ENCODE results near the gene ASB10.

ASB10 gene

DNA sequence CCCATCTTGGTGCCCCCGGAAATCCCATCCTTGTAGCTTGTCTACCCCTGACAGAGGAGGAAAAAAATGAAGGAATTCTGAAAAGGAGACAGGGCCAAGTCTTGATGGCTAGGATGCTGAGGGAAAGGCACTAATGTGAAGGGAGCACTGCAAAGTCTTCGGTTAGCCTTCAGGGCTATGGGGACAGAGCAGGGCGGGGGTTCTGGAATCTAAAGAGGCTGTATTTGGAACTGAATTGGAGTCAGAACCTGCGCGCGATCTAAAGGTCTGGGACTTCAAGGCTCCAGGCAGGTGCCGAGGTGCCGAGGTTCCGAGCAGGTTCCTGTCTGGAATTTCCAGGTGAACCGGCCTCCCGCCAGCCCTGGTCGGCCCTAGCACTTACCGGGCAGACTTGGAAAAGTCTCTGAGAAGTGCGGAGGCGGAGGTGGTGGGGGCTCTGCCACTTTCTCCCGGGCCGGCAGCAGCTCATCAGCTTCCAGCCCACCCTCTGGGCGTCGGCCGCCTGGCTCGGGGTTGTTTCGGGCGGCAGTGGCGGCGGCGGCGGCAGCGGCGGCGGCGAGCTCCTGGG lies 20.3 kb downstream of the ASB10 start:
- DNase-seq = no peak

DNA sequence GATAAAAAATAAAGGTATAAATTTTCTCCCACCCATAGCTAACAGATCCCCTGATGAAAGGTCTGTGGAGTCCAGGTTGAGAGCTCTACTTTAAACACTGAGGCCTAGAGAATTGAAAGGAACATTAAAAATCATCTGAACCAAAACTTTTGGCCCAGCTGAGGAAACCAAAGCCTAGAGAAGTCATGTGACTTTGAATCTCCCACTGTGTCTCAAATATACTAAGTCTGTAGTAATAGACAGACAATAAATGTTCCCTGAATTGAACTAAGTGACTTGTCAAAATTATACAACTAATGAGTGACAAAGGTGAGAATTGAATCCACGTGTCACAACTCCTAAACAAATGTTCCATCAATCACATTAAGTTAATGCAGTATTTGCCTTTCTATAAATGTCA lies 25.3 kb downstream of the ASB10 start:
- DNase-seq = no peak

DNA sequence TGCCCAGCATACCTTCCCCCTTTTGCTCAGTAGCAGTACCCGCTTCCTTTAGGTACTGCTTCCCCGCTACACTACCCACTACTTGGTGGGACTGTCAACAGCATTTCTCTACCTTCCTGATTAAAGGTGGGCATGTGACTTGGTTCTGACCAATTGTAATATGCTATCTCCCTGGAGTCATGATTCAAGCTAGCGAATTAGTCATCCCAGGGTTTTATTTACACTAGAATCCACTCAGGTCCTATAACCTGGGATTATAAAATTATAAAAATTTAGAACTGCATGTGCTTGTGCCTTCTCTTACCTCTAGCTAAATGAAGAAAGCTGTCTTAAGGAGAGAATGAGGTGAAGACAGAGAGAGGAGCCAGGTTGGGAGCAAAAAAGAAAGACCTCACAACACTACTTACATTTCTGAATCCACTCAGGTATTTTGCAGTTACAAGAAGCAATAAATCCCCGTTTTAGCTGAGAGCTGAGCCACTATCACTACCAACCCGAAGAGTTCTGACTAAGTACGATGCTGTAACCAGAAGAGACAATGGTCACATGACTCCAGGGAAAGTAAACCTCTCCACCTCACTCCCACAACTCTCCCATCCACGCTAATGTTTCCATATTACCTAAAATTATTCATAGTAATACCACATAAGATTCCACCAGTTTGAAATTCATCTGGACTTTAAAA lies 29.3 kb downstream of the ASB10 start:
- no peak for DNase-seq

DNA sequence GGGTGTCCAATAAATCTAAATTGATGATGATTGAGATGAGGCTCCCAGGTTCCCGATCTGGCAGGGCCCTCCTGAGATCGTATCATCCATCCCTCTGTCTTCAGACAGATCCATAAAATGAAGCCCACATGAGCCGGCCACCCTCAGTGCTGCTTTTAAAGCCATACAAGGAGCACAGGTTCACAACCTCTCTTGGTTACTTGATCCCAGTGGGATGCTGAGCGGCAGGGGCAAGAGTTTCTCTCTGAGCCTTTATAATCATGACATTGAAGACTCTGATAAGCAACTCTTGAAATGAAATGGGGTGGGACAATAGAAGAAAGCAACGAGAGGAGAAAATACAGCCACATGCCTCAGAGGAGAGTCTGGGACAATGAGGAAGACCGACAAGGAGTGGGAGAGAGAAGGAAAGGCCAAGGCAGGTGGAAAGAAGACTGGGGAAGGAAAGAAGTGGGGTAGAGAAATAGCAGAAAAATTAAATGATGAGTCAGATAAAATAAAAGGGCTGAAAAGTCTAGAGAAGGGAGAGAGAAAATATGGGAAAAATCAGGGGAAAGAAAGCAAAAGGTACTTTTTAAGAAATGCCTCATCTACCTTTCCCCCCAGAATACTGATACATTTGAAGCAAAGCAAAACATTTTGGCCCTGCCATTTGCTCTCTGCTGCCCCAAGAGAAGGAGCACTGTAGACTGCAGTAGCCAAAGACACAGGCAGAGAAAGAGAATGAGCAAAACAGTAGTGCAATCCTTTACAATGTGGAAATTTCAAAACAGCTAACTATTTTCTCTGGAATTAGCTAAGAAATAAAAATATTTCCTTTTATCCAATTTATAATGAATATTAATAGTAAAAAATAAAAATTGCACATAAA lies 34.2 kb downstream of the ASB10 start:
- no peak for DNase-seq

DNA sequence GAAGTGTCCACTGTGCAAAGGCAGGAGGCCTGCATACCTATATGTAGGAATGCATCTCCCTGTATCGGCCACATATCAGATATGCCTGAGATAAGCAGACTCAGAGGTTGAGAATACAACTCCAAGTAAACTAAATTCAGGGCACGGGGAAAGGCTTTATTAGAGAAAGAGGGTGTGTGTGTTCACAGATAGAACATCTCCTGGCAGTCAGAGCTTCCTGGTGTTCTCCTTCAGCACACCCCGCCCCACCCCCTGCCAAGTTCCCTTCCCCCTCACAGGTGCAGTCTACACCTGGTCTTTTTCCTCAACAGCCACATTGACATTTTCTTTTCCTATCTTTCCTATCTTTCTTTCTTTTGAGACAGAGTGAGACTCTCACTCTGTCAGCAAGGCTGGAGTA lies 36.7 kb downstream of the ASB10 start:
- DNase-seq = no peak

DNA sequence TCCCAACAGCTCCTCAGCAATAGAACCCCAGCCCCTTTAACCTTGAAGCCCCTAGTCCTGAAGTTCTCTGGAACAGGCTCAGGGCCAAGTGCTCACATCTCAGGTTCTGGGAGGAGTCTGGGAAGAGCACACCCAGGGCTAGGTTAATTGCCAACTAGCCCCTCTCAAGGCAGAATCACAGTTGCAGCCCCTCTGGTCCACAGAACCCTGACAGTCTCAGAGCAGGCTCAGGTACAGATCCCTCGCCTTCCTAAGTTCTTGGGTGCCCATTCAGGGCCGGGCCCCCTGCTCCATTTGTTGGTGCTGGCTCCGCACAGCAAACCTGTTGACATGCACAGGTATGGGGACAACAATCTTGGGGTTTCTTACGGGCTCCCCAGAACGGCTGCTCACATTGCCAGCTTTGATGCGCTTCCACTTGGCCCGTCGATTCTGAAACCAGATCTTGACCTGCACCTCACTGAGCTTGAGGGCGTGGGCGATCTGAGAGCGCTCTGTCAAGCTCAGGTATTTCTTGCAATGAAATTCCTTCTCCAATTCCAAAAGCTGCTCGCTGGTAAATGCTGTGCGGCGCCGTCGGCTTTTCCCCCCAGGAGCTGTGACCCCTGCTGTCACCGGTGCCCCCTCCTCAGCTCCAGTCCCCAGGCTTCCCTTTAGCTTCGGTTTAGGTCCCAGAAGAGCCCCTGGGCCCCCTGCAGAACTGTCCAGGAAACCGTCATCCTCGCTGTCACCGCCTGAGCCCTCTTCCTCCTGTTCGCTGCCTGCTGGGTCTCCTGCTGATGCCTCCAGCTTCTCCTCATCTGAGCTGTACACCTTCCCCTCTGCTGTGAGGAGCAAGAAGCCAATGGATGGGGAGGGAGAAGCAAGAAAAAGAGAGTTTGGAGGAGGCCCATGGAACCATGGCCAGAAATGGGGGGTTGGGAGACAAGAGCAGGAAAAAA lies 38.5 kb downstream of the ASB10 start:
- no peak for DNase-seq

DNA sequence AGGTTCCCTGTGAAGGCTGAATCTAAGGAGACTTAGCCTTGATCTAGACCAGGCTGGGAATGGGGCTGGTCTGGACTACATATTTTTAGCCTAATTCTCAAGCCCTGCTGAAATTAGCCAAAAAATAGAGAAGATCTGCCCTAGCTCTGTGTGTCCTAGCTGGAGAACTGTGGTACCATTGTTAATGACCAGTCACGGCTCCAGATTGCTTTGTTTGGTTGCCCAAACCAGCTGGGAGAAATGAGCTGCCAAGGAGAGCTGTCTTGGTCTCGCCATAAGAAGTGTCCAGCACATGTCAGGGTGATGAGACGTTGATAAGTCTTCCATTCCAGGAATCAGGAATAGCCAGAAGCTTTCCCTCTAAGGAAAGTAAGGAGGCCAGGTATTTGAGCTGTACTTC lies 40.3 kb downstream of the ASB10 start:
- no peak for DNase-seq

DNA sequence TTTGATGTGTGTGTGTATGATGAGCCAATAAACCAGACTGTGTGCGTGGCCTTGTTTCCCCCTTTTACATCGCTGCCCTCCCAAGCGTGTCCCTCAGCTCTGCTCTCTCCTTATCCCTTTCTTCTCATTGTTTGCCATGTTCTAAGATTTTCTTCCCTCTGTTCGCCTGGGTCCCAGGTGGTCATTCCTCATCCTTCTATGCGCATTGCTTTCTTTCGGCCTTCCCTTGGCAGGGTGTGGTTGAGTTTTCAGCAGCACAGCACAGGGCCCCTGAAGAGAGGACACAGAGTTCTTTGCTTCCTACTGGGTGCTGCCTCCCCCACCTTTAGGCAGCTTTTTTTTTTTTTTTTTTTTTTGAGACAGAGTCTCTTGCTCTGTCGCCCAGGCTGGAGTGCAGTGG lies 42.7 kb downstream of the ASB10 start:
- no peak for DNase-seq

DNA sequence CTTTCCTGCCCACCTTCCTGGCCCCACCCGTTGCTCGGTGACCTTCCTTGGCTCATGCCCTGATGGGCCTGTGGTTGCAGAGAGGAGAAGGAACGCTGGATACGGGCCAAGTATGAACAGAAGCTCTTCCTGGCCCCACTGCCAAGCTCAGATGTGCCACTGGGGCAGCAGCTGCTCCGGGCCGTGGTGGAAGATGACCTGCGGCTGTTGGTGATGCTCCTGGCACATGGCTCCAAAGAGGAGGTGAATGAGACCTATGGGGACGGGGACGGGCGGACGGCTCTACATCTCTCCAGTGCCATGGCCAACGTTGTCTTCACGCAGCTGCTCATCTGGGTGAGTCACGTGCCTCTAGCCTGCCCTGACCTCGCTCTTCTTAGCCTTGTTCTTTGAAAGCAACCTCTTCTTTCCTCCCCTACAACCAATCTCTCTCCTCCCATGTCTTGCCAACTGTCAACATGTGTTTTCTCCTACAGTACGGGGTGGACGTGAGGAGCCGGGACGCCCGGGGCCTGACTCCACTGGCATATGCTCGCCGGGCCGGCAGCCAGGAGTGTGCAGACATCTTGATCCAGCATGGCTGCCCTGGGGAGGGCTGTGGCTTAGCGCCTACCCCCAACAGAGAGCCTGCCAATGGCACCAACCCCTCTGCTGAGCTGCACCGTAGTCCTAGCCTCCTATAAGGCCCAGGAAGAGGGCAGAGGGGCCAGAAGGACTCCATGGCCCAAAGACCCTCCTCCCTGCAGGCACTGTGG lies 43.6 kb downstream of the ASB10 start:
- DNase-seq = no peak

DNA sequence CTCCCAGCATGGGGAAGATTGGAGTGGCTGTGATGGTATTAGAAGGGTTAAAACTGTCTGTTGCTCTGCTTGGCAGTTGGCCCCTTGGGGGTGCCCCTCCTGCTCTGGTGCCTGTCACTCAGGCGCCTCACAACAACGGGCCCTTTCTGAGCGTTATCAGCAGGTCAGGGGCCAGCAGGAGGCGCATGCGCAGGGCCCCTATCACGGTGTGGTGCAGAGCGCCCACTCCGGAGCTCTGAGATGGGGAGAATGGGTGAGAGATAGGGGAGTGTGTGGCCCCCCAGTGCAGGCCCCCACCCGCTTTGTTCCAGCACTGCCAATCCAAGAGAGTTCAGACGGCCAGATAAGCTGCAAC lies 44.4 kb downstream of the ASB10 start:
- DNase-seq = no peak

DNA sequence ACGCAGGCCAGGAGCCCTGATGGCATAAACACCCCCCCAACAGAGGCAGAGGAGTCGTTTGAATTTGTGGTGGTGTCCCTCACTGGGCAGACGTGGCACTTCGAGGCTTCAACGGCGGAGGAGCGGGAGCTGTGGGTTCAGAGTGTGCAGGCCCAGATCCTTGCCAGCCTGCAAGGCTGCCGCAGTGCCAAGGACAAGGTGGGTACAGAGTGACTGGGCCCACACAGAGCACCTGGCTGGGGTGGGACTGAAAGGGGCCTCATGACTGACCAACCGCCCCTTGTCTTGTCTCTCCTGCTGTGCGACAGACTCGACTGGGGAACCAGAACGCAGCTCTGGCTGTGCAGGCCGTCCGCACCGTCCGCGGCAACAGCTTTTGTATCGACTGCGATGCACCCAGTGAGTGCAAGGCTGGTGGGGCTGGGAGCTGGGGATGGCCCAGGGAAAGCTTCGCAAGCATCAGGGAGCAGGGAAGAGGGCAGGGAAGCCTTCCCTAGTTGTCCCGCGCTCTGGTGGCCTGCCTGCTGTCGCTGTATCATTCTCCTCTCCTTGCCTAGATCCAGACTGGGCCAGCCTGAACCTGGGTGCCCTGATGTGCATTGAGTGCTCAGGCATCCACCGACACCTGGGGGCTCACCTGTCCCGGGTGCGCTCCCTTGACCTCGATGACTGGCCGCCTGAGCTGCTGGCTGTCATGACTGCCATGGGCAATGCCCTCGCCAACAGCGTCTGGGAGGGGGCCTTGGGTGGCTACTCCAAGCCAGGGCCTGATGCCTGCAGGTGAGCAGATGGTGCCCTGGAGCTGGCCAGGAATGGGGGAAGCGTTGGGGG lies 45.0 kb downstream of the ASB10 start:
- DNase-seq = no peak

DNA sequence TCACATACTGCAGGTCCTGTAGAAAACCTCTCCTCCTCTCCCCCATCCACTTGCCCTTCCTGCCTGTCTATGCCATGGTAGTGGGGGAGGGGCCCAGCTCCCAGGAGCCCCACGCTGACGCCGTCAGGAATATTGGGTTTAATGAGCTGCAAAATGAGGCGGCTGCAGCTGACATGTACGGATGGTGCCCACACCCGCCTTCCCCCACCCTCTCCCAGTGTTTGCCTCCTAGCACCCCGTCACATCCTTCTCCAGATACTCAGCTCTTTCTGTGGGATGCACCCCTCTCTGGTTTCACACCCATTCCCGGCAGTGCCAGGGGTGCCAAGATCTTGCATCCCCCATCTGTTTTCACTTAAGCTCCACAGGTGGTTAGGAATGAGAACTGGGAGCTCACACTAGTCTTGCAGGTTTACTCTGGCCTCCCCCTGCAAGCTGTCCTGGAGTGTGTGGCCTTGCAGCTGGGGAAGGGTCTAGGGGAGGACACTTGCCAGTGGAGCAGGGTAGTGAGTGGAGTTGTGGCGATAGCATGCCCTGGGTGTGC lies 45.7 kb downstream of the ASB10 start:
- DNase-seq = no peak

DNA sequence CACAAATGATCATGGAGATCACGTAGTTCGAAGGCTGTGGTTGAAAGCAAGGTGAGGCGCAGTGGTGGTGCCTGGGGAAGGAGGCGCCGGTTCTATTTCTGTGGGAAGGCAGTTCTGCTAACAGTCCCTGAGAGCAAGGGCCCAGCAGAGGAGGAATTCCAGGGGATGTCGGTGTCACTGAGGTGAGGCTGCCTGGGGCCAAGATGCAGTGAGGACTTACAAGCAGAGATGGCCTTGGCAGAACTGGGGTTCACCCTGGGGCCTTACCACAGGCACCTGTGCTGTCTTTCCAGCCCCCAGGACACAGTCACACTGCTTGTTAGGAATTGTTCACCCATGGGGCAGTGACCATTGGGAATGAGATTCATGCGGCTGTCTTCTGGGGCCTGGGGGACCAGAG lies 46.2 kb downstream of the ASB10 start:
- DNase-seq = no peak

DNA sequence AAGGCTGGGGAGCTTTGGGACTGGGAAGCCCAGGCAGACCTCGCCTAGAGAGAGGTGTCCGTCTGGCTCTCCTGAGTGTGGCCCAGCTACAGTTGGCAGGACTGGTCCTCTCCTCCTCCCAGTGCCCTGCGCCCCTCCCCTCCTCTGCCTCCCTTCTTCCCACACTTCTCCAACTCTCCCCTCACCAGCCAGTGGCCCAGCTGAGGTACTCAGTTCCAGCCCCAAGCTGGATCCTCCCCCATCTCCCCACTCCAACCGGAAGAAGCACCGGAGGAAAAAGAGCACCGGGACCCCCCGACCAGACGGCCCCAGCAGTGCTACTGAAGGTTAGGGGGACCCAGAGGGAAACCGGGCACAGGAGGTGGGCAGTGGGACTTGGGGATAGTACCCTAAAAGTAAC lies 47.3 kb downstream of the ASB10 start:
- no peak for DNase-seq

DNA sequence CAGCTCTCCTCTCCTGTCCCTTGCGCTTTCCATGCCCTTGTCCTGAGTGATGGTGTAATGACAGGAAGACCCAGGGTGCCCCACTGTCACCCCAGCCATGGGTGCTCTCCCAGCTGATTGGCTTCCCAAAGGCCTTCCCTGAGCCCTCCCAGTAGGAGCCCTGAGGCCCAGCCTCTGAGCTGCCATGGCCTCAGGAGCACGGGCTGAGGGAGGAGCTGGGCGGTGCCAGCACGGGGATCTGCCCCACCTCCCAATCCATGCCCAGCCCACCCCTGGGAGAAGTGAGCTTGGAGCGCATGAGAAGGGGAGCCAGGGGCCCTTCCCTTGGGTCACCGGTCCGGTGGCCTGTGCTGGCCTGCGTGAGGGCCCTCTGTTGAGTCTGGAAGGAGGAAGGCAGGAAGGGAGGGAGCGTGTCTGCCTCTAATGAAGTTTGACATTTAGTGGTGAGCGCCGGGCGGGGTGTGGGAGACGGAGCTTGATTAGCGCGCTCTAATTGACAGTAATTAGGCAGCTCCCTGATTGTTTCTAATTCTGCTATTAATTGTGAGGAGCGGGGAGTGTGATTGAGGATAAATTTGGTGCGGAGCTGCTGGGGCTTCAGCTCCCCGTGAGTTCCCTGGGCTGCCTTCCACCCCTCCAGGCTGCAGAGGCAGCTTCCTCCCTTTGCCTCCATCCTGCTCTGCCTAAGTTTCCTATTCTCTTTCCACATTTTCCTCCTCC lies 47.8 kb downstream of the ASB10 start:
- no peak for DNase-seq

DNA sequence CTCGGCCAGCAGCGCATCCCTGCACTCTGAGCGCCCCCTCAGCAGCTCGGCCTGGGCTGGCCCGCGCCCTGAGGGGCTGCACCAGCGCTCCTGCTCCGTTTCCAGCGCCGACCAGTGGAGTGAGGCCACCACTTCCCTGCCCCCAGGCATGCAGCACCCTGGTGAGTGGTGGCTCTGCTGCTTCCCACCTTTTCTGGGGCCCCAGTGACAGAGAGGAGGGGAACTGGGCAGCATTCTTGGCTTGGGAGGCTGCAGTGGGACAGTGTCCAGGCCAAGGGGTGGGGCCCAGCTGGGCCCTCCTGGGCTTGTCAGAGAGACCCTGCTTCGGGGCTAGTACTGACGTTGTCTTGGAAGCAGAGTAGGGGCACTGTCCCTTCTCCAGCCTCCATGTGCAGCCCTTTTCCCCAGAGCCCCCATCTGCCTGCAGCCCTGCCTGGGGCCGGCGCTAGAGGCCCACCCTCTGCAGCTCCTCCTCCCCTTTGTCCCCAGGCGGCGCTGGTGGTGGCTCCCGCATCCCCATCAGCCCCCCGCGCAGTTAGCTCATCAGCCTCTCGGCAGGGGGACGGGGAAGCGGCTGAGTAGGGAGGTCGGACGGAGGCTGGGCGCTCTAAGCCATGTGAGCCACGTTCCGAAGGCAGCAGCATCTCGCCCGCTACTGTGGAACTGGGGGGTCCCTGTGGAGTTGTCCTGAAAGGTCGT lies 48.7 kb downstream of the ASB10 start:
- DNase-seq = no peak

DNA sequence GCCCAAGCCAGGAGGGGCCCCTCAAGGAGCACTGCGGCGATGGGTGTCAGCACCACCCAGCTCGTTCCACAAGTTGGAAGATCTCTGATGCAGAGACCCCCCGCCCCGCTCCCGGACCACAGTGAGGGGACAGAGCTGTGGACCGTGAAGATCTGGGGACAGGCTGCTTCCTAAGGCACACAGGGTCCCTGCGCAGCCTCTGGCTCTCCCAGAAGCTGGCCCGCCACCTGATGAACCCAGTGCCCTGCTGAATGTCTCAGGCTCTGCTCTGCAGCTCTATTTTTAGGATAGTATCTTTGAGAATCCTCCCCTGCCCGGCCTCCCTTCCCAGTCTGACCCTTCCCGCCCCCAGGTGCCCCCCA lies 49.3 kb downstream of the ASB10 start:
- no peak for DNase-seq

DNA sequence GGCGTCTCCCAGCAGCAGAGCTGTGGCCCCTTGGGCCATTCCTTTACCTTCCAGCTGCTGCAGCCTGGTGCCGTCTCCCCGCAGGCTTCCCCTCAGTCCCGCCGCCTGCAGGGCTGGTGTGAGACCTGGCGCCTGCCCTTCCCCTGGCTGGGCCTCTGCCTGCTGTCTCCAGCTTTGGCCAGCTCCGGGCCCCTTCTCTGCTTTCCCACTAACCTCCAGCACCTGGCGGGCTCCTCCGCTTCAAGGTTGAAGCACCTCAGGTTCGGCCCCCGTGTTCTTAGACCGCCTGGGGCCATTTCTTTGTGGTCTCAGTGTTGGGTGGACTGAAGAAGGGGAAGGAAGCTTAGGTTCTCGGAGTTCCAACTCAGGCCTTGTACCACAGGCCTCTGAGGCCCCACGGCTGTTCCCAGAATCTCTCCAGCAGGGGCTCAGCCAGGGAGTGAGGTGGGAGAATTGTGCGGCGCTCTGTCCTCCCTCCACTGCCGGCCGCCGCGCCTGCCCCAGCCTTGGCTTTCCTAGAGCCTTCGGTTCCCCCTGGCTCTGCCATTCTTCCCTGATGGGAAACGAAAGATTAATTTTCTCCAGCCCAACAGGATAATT lies 49.9 kb downstream of the ASB10 start:
- no peak for DNase-seq

Measured in SW 1271 (cell line).